HG02571 (cell line): ENCODE measurements around the gene DTHD1.

Source experiments
- ATAC-seq: cut with Tn5 transposase; IDR thresholded peaks from one replicate; pipeline ENCODE4 v1.9.1; 2021; ENCODE audit warnings: mild to moderate bottlenecking, moderate library complexity; ENCODE audit not compliant: unreplicated experiment

DTHD1 gene

GRCh38 chr4:36312511-36312910 is 31.1 kb downstream of the DTHD1 start:
- ATAC-seq: no peak

GRCh38 chr4:36313301-36313700 is 31.9 kb downstream of the DTHD1 start:
- no peak for ATAC-seq

GRCh38 chr4:36313703-36314102 is 32.3 kb downstream of the DTHD1 start:
- ATAC-seq: no peak

GRCh38 chr4:36316607-36317006 is 35.2 kb downstream of the DTHD1 start:
- ATAC-seq: no peak

- no peak for ATAC-seq
Measured at GRCh38 chr4:36317721-36318120, 36.3 kb downstream of the DTHD1 start.

GRCh38 chr4:36320117-36320896 is 38.9 kb downstream of the DTHD1 start:
- ATAC-seq: peak; percentile 27

GRCh38 chr4:36321176-36321575 is 39.8 kb downstream of the DTHD1 start:
- ATAC-seq: no peak

- peak; percentile 32 for ATAC-seq
Measured at GRCh38 chr4:36322921-36323354, 41.5 kb downstream of the DTHD1 start.

GRCh38 chr4:36323816-36324419 is 42.5 kb downstream of the DTHD1 start:
- ATAC-seq: no peak

- no peak for ATAC-seq
Measured at GRCh38 chr4:36324808-36325207, 43.4 kb downstream of the DTHD1 start.

- peak; percentile 76 for ATAC-seq
Measured at GRCh38 chr4:36325499-36325898, 44.1 kb downstream of the DTHD1 start.

GRCh38 chr4:36325926-36326325 is 44.5 kb downstream of the DTHD1 start:
- ATAC-seq: no peak

- ATAC-seq: no peak
Measured at GRCh38 chr4:36326476-36327029, 45.1 kb downstream of the DTHD1 start.

- no peak for ATAC-seq
Measured at GRCh38 chr4:36327400-36327799, 46.0 kb downstream of the DTHD1 start.

- no peak for ATAC-seq
Measured at GRCh38 chr4:36328130-36328529, 46.7 kb downstream of the DTHD1 start.

- ATAC-seq: no peak
Measured at GRCh38 chr4:36329228-36329627, 47.8 kb downstream of the DTHD1 start.

- no peak for ATAC-seq
Measured at GRCh38 chr4:36330796-36331195, 49.4 kb downstream of the DTHD1 start.

- ATAC-seq: peak; percentile 89
Measured at GRCh38 chr4:36332023-36332781, 50.8 kb downstream of the DTHD1 start.

GRCh38 chr4:36332782-36333131 is 51.3 kb downstream of the DTHD1 start:
- peak; percentile 98 for ATAC-seq

- ATAC-seq: no peak
Measured at GRCh38 chr4:36333303-36333877, 52.0 kb downstream of the DTHD1 start.

GRCh38 chr4:36337665-36338185 is 56.3 kb downstream of the DTHD1 start:
- ATAC-seq: no peak
